Measurements from ENCODE around the gene KLHL7. TPM values are rescaled to one million over a fixed set of nuclear protein-coding genes. Genes with fewer than 3 reads are reported as not detected.
A peak's percentile ranks its signal among the peaks of the same experiment; 100 is the strongest.

The KLHL7 gene
- total RNA-seq, 1 donor from 2014 or later, result 18.7 TPM

- no peaks in the 10 kb centered on the region for H3K4me1 ChIP-seq
- no peak overlapping the region for H3K4me3 ChIP-seq
- intact Hi-C loops (cut with DNase I), result no loop called here
- TF ChIP-seq CTCF (IDR thresholded peaks at IDR 0.05), result no peak
- no peaks in the 10 kb centered on the region for H3K9me3 ChIP-seq
- H3K36me3 ChIP-seq, result no peaks in the 10 kb centered on the region
- ATAC-seq (no peak), DNase-seq (no peak)
- no peaks in the 10 kb centered on the region for H3K27me3 ChIP-seq (ENCODE audit: low read depth)
- H3K27ac ChIP-seq, result no peak overlapping the region
These were observed 28.8 kb upstream of the KLHL7 start for GRCh38 chr7:23076772-23077171.

GRCh38 chr7:23093111-23093510 lies 12.5 kb upstream of the KLHL7 start:
- Histone ChIP-seq H3K27me3 (ENCODE audit: low read depth) (no peaks in the 10 kb centered on the region), H3K27ac (no peak overlapping the region), H3K4me3 (no peak overlapping the region), H3K36me3 (no peaks in the 10 kb centered on the region), H3K4me1 (no peaks in the 10 kb centered on the region), H3K9me3 (no peaks in the 10 kb centered on the region)
- TF ChIP-seq CTCF (IDR thresholded peaks at IDR 0.05), result no peak
- ATAC-seq (no peak), DNase-seq (no peak)
- intact Hi-C loops (cut with DNase I), result no loop called here

GRCh38 chr7:23093546-23093945 lies 12.0 kb upstream of the KLHL7 start:
- ATAC-seq (no peak), DNase-seq (no peak)
- Histone ChIP-seq H3K9me3 (no peaks in the 10 kb centered on the region), H3K27ac (no peak overlapping the region), H3K4me1 (no peaks in the 10 kb centered on the region), H3K27me3 (ENCODE audit: low read depth) (no peaks in the 10 kb centered on the region), H3K36me3 (no peaks in the 10 kb centered on the region), H3K4me3 (no peak overlapping the region)
- intact Hi-C loops (cut with DNase I), result no loop called here
- TF ChIP-seq CTCF (IDR thresholded peaks at IDR 0.05), result no peak

- intact Hi-C loops (cut with DNase I), result no loop called here
- Histone ChIP-seq H3K27me3 (ENCODE audit: low read depth) (no peaks in the 10 kb centered on the region), H3K36me3 (no peaks in the 10 kb centered on the region), H3K9me3 (no peaks in the 10 kb centered on the region), H3K27ac (no peak overlapping the region), H3K4me1 (no peaks in the 10 kb centered on the region), H3K4me3 (no peak overlapping the region)
- ATAC-seq (no peak), DNase-seq (no peak)
- TF ChIP-seq CTCF (IDR thresholded peaks at IDR 0.05), result no peak
These were observed 8.9 kb upstream of the KLHL7 start for GRCh38 chr7:23096518-23097290.

- Histone ChIP-seq H3K4me3 (no peak overlapping the region), H3K9me3 (no peaks in the 10 kb centered on the region), H3K27me3 (ENCODE audit: low read depth) (no peaks in the 10 kb centered on the region), H3K27ac (no peak overlapping the region), H3K36me3 (no peaks in the 10 kb centered on the region), H3K4me1 (no peaks in the 10 kb centered on the region)
- peak in 1 of 2 donors; percentile 38 for ATAC-seq
- intact Hi-C loops (cut with DNase I), result no loop called here
- TF ChIP-seq CTCF (IDR thresholded peaks at IDR 0.05), result no peak
- no peak for DNase-seq
These were observed 7.6 kb upstream of the KLHL7 start for GRCh38 chr7:23098029-23098428.

Measured in lower lobe of right lung (tissue), 2 donors.